HFF-Myc (cell line): ENCODE measurements around the gene KCNG3.

Experiments used
- DNase-seq: peaks from one replicate; pipeline ENCODE4 v3.0.0-alpha.2; 2011; ENCODE audit warnings: low read depth; ENCODE audit errors: extremely low read depth
- H3K4me3 ChIP-seq: replicated peaks from 2 replicates; pipeline ENCODE4 v1.5.1; 2011; ENCODE audit warnings: low read depth, mild to moderate bottlenecking, control low read depth, low read length
- TF ChIP-seq, protein P1 (sequence below): IDR thresholded peaks from 2 replicates; pipeline ENCODE4 v1.5.1; 2012; ENCODE audit warnings: mild to moderate bottlenecking, low read depth, low read length, control low read depth; ENCODE audit errors: missing control alignments

Gene KCNG3

DNA sequence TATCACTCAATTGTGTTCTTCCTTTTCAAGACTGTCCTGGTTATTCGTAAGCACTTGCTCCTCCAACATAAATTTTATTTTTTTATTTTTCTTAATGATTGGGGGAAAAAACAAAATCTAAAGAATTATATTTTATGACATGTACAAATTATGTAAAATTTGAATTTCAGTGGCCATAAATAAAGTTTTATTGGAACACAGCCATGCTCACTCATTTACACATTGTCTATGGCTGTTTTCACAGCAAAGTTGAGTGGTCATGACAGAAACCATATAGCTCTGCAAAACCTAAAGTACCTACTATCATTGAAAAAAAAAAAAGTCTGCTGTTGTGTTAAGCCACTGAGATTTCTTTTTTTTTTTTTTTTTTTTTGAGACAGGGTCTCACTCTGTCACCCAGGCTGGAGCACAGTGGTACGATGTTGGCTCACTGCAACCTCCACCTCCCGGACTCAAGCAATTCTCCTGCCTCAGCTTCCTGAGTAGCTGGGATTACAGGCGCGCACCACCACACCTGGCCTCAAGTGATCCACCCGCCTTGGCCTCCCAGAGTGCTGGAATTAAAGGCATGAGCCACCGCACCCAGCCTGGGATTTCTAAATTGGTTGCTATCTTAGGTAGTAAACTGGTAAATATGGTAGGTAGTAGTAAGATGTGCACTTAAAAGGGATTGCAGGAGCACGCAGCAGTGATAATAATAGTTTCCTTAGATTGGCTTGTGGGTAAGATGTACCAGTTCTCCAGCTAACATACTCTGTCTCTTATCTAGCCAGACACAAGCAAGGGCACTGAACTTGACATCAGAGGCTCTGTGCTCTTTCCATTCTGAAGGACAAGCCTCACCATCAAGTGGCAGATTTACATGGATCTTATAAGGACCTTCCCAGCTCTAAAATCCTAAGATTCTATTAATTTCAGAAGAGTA, 44.4 kb downstream of the KCNG3 start:
- TF ChIP-seq, protein P1, sequence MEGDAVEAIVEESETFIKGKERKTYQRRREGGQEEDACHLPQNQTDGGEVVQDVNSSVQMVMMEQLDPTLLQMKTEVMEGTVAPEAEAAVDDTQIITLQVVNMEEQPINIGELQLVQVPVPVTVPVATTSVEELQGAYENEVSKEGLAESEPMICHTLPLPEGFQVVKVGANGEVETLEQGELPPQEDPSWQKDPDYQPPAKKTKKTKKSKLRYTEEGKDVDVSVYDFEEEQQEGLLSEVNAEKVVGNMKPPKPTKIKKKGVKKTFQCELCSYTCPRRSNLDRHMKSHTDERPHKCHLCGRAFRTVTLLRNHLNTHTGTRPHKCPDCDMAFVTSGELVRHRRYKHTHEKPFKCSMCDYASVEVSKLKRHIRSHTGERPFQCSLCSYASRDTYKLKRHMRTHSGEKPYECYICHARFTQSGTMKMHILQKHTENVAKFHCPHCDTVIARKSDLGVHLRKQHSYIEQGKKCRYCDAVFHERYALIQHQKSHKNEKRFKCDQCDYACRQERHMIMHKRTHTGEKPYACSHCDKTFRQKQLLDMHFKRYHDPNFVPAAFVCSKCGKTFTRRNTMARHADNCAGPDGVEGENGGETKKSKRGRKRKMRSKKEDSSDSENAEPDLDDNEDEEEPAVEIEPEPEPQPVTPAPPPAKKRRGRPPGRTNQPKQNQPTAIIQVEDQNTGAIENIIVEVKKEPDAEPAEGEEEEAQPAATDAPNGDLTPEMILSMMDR, result no peak
- no peak for DNase-seq
- no peak overlapping the region for H3K4me3 ChIP-seq

DNA sequence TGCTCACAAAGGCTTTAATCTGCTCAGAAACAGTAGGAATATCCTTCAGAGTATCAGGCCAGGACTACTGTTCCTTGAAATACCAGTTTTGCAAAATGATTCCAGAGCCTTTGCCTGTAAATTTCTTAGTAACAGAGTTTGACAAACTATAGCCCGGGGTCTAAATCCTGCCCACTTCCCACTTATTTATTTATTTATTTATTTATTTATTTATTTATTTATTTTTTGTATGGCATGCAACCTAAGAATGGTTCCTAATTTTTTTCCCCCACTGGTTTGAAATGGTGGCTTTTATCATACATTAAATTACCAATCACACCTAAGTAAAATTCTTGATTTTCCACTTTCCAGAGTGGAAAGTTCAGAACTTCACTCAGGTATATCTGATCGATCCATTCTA, 45.6 kb downstream of the KCNG3 start:
- H3K4me3 ChIP-seq, result no peak overlapping the region
- TF ChIP-seq, protein P1, result no peak
- DNase-seq, result no peak

DNA sequence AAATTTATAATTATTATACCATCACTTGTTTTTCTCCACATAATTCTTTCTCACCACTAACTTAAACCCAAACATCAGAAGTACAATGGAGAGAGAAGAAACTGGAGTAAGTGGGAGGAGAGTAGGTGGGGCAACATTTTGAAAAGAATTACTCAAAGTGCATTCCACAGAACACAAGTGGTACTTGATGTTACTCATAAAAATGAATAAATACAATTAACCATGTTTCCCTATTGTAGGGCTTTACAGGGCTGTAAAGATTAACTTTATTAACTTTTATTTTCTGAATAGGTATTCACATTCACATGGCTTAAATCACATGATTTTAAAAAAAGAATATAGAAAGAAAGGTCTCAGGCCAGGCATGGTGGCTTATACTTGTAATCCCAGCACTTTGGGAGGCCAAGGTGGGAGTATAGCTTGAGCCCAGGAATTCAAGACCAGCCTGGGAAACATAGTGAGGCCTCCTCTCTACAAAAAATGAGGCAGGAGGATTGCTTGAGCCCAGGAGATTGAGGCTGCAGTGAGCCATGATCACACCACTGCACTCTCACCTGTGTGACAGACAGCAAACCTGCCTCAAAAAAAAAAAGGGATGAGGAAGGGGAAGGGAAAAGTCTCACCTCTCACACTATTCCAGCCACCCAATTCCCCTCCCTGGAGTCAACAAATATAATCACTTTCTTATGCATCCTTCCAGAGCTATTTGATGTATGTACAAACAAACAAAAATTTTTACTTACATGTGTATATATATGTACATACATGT, 47.1 kb downstream of the KCNG3 start:
- no peak overlapping the region for H3K4me3 ChIP-seq
- TF ChIP-seq, protein P1, result no peak

DNA sequence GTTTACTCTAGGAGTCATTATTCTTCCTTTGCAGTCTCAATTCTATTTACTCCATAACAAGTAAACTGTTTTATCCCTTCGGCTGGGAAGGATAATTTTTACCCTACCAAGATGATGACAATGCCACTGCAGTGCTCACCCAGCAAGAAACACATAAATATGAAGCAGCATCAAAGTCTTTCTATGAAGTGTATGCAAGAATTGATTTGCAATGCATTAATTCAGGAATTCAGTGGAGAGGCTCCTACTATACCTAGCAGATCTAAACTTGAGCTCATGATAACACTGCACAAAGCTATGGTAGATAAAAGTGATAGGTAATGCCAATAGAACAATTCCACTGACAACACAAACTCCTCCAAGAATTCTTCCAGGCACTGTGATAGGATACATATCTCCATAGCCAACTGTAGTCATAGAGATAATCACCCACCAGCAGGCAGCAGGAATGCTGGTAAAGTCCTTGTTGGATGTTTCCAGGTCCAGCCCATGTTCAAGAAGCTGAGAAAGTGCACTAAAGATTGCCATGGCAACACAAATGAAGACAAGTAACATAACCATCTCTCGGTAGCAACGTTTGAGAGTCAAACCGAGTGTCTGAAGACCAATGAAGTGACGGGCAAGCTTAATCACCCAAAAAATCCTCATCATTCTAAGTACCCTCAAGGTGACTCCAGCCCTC, 49.9 kb downstream of the KCNG3 start:
- TF ChIP-seq, protein P1, result no peak
- no peak overlapping the region for H3K4me3 ChIP-seq
- DNase-seq, result no peak

More for the DNA sequence above, 47.1 kb downstream of the KCNG3 start:
- no peak for DNase-seq

DNA sequence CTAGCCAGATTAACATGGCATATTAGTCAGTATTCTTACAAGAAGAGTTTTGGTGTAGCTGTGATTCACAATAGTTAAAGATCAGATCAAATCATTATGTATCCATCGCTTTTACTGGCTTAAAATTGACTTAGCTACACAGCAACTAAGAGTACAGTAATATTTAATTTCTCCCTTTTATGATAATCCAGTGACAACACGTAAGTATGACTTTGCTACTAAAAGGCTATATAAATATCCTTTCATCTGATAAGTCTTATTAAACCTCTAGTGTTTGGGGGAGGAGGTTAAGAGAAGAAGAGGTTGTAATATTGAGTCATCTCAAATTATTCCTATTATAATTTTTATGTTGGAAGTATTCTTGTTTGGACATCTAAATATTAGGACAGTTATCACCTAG, 51.0 kb downstream of the KCNG3 start:
- TF ChIP-seq, protein P1, result no peak

DNA sequence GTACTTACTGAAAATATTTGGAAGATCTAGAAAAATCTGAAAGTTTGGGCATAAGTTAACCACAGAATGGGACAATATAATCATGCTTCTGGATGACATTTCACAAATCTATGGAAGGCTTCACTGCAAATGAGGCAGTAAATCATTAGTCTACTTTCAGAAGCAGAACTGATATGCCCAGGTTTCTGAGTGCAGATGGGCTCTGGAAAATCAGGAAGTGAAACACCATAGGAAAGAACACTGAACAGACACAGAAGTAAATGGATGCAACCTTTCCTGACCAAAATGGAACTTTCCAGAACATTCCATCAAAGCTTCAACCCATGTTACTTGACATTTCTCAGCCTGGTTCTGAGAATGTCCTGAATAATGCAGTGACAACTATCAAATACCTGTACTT, 55.1 kb downstream of the KCNG3 start:
- no peak overlapping the region for H3K4me3 ChIP-seq
- TF ChIP-seq, protein P1, result no peak
- no peak for DNase-seq

More for the DNA sequence above, 51.0 kb downstream of the KCNG3 start:
- DNase-seq, result no peak
- H3K4me3 ChIP-seq, result no peak overlapping the region
